ENCODE data around the gene MSL3.

The MSL3 gene

DNA sequence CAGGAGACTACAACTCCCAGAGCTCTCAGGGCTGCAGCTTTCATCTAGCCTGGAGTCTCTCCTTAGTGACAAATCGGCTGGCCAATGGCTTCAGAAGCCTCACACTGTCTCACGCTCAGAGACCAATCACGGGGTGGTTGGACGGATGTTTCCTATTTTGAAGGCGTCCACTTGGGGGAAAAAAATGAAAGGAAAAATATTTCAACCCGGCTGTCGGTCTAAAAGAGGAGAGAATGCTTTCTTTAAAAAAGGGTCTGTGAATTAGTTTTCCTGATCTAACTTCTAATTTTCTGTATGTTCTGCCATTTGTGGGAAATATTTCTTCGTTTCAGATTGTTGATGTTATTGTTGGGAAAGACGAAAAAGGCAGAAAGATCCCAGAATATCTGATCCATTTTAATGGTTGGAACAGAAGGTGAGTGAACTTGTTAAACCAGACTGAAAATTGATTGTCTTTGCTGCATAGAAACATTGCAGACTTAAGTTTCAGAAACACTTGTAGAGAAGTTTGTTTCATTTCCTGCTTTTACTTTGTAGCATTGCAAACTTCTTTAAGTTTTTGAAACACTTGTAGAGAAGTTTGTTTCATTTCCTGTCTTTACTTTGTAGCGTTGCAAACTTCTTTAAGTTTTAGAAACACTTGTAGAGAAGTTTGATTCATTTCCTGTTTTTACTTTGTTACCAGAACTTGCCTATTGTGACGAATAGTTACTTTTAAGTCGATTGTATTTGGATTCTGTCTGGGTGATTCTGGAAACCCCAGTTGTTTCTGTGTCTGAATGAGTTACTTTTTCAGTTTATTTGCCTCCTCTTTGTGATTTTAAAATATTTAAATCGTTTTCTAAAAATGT, 1.6 kb downstream of the MSL3 start:
- DNase-seq, result peak; percentile 86 to 88

DNA sequence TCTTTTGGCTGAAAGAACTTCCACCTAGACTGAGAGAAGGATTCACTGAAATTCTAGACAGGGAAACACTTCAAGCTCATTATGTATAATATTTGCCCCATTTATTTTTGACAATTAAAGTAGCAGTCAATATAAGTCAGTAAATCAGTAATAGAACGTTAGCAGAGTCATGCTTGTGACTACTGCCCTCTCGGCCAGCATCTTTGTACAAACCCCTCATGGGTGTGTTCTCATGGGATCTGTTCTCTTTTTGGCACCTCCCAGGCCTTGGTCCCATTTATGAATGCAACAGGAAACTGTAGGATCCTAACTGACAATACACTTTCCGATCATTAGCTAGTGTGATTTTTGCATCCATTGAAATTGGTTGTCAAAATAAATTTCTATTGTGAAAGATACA, 2.9 kb downstream of the MSL3 start:
- DNase-seq, result no peak

GRCh38 chrX:11764602-11765067, 6.6 kb downstream of the MSL3 start:
- no peak for DNase-seq

DNA sequence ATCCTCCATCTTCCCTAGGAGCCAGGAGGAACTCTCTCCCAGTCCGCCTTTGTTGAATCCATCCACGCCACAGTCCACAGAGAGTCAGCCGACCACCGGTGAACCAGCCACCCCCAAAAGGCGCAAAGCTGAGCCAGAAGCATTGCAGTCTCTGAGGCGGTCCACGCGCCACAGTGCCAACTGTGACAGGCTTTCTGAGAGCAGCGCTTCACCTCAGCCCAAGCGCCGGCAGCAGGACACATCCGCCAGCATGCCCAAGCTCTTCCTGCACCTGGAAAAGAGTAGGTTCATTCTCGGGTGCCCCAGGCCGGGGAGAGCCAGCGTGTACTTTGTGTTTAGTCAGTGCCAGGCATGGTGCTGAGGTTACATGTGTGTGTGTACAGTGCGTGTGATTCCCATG, 7.4 kb downstream of the MSL3 start:
- DNase-seq, result no peak

DNA sequence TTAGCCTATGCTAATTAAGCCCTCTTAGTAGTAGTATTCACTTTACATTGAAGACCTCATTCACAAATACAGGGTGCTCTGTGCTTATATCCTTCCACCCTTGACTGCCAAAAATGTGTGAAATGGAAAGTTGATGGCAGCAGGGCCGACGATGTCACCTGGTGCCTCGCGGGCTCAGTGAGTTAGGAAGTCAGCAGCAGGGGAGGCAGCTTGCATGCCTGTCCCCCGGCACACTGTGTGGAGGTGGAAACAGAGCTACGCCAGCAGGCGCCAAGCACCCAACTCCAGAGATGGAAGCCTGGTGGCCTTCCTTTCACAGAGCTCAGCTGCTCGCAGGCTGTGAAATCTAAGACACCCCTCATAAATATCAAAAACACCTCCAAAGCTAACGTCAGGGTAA, 8.4 kb downstream of the MSL3 start:
- DNase-seq, result no peak

GRCh38 chrX:11768039-11768438, 10.0 kb downstream of the MSL3 start:
- no peak for DNase-seq

DNA sequence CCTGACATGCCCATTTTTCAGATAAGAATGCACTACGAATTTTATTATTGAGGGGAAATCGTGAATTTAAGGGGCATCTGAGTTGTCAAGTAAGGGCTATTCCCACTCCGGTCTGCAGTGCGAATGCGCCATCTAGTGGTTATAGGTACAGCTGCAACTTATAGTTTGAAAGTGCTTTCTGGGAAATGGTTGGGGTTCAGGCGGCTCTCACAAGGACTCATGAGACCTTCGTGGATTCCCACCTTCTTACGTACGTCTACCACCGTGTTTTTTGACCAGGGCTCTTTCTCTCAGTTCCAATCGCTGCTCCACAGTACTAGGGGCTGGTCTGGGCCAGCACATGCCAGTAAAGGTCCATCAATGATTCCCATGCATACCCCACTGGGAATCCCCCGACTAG, 12.3 kb downstream of the MSL3 start:
- DNase-seq, result peak; percentile 70 to 80

DNA sequence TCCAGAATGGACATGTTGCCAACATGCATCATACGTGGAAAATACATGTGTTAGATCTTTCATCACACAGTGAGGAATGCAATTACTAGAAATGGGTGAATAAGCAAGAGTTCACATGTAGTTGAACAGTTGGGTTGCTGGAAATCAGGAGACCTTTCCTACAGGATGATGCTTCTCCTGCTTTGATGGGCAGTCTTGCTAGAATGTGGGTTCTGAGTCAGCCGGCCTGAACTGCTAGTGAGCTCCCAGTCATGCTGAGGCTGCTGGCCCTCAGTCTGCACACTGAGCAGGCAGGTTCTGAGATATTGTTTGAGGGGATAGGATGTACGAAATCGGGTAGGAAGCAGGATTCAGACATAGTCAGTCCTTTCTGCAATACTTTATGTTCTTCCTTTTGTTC, 20.2 kb downstream of the MSL3 start:
- no peak for DNase-seq

DNA sequence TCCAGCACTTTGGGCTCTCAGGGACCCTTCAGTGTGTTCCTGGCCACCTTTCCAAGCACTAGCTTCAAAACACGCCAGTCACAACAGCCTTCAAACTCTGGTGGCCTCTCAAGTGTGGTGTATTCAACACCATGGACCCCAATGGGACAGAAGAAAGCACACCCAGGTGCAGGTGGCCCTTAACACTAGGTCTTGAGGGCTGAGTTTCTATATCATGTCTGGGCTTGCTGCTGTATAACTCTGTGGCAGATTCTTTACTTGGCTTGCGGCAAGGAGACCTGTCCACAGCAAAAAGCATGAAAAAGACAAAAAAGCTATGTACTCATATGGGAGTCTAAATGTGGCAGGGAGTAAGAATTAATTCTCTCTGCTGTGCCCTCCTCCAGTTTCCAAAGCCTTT, 23.1 kb downstream of the MSL3 start:
- no peak for DNase-seq

- no peak for DNase-seq
These were observed 23.8 kb downstream of the MSL3 start for GRCh38 chrX:11781734-11782370.

GRCh38 chrX:11784543-11784942, 26.5 kb downstream of the MSL3 start:
- no peak for DNase-seq

GRCh38 chrX:11786862-11787261, 28.8 kb downstream of the MSL3 start:
- DNase-seq, result no peak

- peak; percentile 65 to 74 for DNase-seq
These were observed 29.5 kb downstream of the MSL3 start for GRCh38 chrX:11787564-11787963.

- DNase-seq, result no peak
These were observed 31.8 kb downstream of the MSL3 start for GRCh38 chrX:11789809-11790208.

GRCh38 chrX:11791090-11791489, 33.1 kb downstream of the MSL3 start:
- no peak for DNase-seq

DNA sequence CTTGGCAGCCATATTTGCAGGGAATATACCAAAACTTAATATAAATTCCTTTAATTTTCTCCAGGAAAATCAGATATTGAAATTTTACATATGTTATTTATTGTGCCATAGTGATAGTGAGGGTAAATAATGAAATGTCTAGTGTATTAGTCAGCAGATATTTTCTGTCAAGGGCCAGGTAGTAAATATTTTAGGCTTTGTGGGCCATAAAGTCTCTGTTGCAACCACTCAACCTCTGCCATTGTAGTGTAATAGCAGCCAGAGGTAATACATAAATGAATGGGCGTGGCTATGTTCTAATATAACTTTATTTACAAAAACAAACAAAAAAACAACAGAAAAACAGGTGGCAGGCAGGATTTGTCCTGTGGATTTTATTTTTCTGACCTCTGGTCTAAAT, 33.5 kb downstream of the MSL3 start:
- DNase-seq, result no peak

- peak; percentile 34 to 40 for DNase-seq
These were observed 34.7 kb downstream of the MSL3 start for GRCh38 chrX:11792461-11793421.

- no peak for DNase-seq
These were observed 35.7 kb downstream of the MSL3 start for GRCh38 chrX:11793734-11794133.

DNA sequence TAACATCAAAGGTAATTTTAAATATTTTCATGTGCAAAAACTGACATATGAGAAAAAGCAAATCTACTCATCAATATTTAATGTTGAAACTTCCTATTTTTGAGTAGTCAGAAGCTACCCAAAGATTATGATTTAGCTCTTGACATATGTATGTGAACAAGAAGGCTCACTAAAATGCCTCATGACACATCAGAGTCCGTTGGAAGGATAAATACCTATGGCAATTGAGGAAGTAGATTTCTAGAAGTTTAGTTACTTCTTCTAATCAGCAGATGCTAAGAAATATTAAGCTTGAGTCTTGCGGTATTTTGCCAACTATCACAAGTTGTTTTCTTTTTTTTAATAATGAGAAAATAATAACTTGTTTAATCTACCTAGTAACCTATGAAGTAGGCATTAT, 55.3 kb downstream of the MSL3 start:
- no peak for DNase-seq
